ENCODE measurements around the gene CEBPZOS.
"Not testable (repeated sequence)": the region's sequence is repeated elsewhere in the genome, so short reads cannot be mapped to it uniquely, and the experiment has no call there.

Gene CEBPZOS

DNA sequence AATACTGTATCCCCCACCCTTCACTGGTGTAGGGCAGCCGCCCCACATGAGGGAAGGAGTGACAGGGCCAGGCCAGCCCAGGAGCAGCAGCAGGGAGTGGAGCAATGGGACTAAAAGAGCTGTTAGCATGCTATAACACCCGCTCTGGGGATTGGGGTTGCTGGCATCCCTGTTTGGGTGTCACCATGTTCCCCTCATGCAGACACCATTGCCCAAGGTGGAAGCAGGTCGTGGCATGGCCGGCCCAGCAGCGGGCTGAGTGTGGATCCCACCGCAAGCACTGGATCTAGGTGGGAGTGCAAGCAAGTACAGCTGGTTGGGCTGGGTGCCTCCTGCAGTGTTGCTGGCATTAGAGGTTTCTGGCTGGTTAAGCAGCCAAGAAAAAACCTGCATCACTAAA, 4.5 kb upstream of the CEBPZOS start:
- DNase-seq = no peak

DNA sequence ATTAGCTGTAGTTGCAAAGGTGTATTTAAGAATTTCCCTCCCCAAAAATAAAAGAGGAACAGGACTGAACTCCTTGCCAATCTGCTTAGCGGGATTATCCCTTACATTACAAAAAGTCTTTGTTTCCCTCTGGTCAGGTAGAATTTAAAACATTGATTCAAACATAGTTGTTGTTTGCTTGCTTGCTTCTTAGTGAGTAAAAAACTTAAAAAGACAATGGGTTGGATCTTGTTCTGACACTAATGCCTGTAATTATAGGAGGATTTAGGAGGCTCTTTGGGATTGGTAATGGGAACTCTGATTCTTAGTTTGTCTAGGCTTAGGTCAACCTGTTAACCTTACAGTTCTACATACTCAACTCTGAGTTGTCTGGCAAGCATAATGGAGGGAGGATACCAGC, 3.7 kb upstream of the CEBPZOS start:
- no peak for DNase-seq

DNA sequence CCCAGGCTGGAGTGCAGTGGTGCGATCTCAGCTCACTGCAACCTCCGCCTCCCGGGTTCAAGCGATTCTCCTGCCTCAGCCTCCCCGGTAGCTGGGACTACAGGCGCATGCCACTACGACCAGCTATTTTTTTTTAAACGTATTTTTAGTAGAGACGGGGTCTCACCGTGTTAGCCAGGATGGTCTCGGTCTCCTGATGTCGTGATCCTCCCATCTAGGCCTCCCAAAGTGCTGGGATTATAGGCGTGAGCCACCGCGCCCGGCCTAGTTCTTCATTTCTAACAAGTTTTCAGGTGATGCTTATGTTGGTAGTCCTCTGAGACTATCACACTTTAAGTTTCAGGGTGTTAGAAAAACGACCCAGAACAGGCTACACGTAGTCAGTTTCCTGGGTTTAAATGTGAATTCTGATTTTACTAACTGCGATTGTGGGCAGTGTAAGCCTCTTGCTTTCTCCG, 405 bp upstream of the CEBPZOS start:
- DNase-seq = not testable (repeated sequence)

GRCh38 chr2:37198681-37199065, 2.4 kb downstream of the CEBPZOS start:
- DNase-seq = no peak

DNA sequence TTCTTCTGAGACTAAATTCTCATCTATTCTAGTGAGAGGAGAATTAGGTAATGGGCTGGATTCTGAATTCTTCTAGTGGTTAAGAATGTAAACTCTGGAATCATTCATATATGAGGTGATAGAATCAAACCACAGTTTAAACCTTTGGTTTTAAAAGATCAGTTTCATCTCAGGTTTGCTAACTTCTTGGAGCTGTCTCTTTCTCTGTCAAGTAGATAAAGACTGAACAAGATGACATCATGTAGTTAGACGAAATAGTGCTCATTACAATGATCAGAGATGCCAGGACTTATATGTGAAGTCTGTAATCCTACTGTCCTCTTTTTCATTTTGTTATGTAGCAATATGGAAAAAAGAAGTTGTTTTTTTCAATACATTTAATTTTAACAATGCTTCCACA, 4.9 kb downstream of the CEBPZOS start:
- no peak for DNase-seq

- peak; percentile 30 for DNase-seq
Measured at GRCh38 chr2:37201766-37202165, 5.5 kb downstream of the CEBPZOS start.

DNA sequence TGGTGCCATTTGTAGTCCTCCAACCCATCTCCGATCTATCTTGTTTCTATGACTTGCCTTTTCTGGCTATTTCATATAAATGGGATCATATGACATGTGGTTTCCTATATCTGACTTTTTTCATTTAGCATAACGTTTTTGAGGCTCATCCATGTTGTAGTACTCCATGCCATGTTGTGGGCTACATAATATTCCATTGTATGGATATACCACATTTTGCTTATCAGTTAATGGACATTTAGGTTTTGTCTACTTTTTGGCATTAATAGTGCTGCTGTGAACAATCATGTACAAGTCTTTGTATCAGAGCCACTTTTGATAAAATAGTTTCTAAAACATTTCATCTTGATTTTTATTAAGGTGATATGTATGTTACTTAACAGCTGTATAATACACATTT, 7.4 kb downstream of the CEBPZOS start:
- no peak for DNase-seq

- DNase-seq = not testable (repeated sequence)
Measured at GRCh38 chr2:37205071-37205661, 8.9 kb downstream of the CEBPZOS start.

DNA sequence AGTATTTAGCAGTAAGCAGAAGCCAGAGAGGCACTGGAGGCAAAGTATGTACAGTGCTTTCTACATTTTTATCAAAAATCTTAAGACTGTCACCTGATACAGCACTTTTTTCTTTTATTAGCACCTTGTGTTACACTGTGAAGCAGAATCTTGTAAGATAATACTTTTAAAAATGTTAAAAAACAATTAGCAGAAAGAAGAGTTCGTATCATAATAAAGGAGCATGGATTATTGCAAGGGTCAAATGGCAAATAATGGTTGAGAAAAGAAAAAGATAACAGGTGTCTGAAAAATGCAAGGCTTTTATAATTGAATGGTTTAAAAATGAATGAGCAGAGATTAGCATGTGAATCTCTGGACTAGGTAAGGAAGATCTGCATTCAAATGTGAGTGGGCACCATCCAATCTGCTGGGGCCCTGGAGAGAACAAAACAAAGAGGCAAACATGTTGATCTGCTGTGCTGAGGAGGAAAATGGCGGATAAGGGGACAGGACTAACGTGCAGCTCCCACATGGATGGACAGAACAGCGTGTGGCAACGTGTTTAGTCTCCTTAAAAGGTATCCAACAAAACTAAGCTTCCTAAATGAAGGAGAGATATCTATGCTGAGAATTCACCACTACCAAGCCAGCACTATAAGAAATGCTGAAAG, 9.5 kb downstream of the CEBPZOS start:
- DNase-seq = no peak

GRCh38 chr2:37206760-37207159, 10.5 kb downstream of the CEBPZOS start:
- DNase-seq = not testable (repeated sequence)

GRCh38 chr2:37211212-37211611, 14.9 kb downstream of the CEBPZOS start:
- no peak for DNase-seq

- no peak for DNase-seq
Measured at GRCh38 chr2:37211939-37212338, 15.6 kb downstream of the CEBPZOS start.

DNA sequence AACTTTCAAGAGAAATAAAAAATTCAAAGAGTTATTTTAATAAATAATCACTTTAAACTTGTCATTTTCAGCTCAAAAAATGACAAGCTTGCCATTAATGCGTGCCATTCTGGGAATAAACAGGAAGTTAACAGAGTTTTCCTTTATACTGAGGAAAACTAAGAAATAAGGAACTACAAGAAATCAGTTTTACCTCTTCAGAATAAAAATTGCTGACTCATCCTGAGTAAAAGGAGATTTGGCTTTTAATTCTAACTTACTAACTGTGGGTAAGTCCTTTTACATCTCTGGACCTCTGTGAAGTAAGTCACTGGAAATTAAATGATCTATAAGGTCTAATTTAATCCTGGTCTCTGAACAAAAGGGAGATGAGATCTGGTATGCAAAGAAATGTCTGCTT, 19.0 kb downstream of the CEBPZOS start:
- no peak for DNase-seq

DNA sequence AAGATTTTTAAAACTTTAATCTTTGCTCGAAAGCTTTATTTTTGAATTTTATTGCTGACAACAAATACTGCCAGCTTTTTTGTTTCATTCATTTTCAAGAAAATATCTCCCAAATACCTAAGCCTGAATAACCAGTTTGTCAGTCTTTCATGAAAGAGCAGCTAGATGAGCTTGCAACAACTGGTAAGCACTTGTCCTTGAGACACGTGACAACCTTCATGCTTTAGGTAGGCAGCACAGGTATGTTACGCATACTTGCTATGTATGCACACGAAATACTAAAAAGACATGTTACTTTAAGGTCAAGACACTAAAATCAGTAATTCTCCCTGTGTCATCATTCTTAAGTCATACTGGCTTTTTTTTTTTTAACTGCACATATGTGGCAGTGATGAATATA, 22.8 kb downstream of the CEBPZOS start:
- DNase-seq = no peak

DNA sequence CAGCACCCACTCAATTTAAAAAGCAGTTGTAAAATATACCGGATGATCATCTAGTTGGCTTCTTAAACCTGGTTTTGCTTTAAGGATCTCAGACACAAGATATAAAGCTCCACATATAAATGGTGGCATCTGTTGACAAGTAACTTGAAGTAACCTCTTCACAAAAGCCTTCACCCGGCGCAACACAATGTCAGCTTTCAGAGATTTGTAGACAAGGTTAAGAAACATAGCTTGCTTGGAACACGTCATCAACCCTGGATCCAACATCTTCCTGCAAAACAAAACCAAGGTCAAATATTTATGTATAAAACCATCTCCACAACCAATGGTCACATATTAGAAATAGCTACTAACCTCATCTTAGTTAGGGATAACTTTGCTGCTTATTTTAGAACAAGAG, 26.8 kb downstream of the CEBPZOS start:
- no peak for DNase-seq

GRCh38 chr2:37224063-37224462, 27.8 kb downstream of the CEBPZOS start:
- no peak for DNase-seq

DNA sequence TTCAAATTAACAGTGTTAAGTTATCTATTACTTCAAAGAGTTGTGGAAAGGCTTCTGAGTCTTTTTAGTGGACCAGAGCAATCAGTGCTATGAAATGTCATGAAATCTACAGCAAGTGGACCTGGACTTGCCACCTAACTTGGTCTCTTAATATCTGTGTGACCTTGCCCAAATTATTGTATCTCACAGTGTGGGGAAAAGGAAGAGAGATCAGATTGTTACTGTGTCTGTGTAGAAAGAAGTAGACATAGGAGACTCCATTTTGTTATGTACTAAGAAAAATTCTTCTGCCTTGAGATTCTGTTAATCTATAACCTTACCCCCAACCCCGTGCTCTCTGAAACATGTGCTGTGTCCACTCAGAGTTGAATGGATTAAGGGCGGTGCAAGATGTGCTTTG, 28.8 kb downstream of the CEBPZOS start:
- DNase-seq = not testable (repeated sequence)

DNA sequence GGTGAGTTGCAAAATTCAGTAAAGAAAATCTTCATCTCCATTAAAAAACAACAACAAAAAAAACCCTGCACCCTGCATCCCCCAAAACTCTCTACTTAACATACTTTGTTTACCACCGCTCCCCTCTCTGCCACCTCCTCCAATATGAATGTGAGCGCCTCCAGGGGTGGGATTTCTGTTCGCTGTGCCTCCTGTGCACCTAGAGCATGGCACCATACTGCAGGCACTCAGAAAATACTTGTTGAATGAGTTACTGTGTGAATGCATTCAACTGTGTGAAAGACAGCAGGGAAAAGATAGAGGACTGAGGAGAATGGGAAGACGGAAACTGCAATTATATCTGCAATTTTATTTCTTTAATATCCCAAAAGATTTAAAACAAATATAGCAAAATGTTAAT, 30.6 kb downstream of the CEBPZOS start:
- DNase-seq = no peak

GRCh38 chr2:37228788-37229187, 32.5 kb downstream of the CEBPZOS start:
- no peak for DNase-seq

DNA sequence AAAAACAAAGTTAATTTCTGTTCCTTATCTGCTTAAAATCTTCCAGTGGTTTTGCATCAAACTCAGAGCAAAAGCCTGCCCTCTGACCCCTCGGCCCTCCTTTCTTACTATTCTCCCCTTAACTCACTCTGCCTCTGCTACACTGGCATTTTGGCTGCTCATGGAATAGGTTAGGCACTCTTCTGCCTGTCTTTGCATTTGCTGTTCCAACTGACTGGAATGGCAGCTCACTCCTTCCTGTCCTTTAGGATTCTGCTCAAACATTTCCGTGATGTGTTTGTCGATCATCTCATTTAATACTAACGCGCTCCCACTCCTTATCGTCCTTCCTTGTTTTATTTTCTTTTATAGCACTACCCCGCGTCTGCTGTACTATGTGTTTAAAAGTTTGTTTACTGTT, 34.3 kb downstream of the CEBPZOS start:
- peak; percentile 8 for DNase-seq

GRCh38 chr2:37231241-37232130, 35.2 kb downstream of the CEBPZOS start, which contains the start of the genes CEBPZ and NDUFAF7:
CEBPZ (minus strand) TSS chr2:37231596; CDS start chr2:37231567, 29 bp downstream.
NDUFAF7 (plus strand) TSS chr2:37231658; CDS start chr2:37231706, 48 bp downstream.
- peak; percentile 89 for DNase-seq

GRCh38 chr2:37232131-37232933, 36.0 kb downstream of the CEBPZOS start:
- DNase-seq = no peak

DNA sequence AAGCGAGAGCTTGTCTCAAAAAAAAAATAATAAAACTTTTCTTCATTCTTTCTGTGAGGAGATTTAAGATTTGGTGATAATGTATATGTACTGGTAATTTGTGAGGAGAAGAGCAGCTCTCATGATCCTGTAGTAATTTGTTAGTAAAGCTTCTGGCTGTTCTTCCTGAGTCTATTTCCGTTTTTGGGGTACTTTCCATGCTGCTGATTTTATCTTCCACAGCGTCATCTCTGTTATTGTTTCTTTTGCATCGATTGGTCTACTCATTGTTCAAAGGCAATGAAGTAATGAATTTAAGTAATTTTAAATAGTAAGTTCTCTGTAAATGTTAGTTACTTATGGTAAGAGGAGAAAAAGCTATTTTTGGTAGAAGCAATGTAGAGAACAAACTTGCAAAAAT, 47.1 kb downstream of the CEBPZOS start:
- DNase-seq = peak; percentile 63

Measured in CD4-positive, alpha-beta T cell treated with Interleukin-17A for 1 hour (primary cell).